Measurements from ENCODE around the gene COP1. TPM values are rescaled to one million over a fixed set of nuclear protein-coding genes. Genes with fewer than 3 reads are reported as not detected.

COP1 gene
- total and polyA plus RNA-seq, 4 experiments from 2014 or later = 38.4 to 45.1 (median 44.1) TPM

GRCh38 chr1:176187001-176187400 is 20.1 kb downstream of the COP1 start:
- DNase-seq = no peak
- intact Hi-C loops (cut with micrococcal nuclease) = no loop called here
- H3K4me1 Mint-ChIP-seq = peaks cover 43 to 69% (median 54%) of the 10 kb centered on the region in 4 donors
- Histone ChIP-seq H3K4me3 (ENCODE audit: low read length in 2 of 2) (no peak overlapping the region), H3K4me1 (ENCODE audit: insufficient read depth, low read length) (peaks cover 40% of the 10 kb centered on the region), H3K27ac (ENCODE audit: low read depth, low read length) (no peak overlapping the region), H3K9me3 (ENCODE audit: control insufficient read depth in 1 of 2, low read length in 2 of 2) (no peaks in the 10 kb centered on the region), H3K36me3 (ENCODE audit: insufficient read depth, low read length) (peaks cover 10% of the 10 kb centered on the region), H3K27me3 (ENCODE audit: insufficient read depth, low read length) (no peaks in the 10 kb centered on the region)
- H3K9me3 Mint-ChIP-seq = peaks cover 0 to 3% (median 0%) of the 10 kb centered on the region in 8 donors
- peak overlapping the region in 1 of 7 donors; percentile 65 for H3K27ac Mint-ChIP-seq
- peaks cover 16 to 24% of the 10 kb centered on the region in 2 donors for H3K36me3 Mint-ChIP-seq
- no peak overlapping the region for H3K4me3 Mint-ChIP-seq
- CTCF ChIA-PET (ENCODE audit: partially characterized antibody) = no interaction called here
- POLR2A ChIA-PET (ENCODE audit: partially characterized antibody) = no interaction called here
- H3K27me3 Mint-ChIP-seq = no peaks in the 10 kb centered on the region

- Histone ChIP-seq H3K27ac (ENCODE audit: low read depth, low read length) (no peak overlapping the region), H3K27me3 (ENCODE audit: insufficient read depth, low read length) (no peaks in the 10 kb centered on the region), H3K4me1 (ENCODE audit: insufficient read depth, low read length) (peaks cover 35% of the 10 kb centered on the region), H3K36me3 (ENCODE audit: insufficient read depth, low read length) (peaks cover 12% of the 10 kb centered on the region), H3K4me3 (ENCODE audit: low read length in 2 of 2) (no peak overlapping the region), H3K9me3 (ENCODE audit: control insufficient read depth in 1 of 2, low read length in 2 of 2) (no peaks in the 10 kb centered on the region)
- ChIA-PET POLR2A (ENCODE audit: partially characterized antibody) (no interaction called here), CTCF (ENCODE audit: partially characterized antibody) (no interaction called here)
- peak overlapping the region in 1 of 8 donors; percentile 36 for H3K4me3 Mint-ChIP-seq
- peaks cover 35 to 58% (median 42%) of the 10 kb centered on the region in 4 donors for H3K4me1 Mint-ChIP-seq
- intact Hi-C loops (cut with micrococcal nuclease) = no loop called here
- H3K9me3 Mint-ChIP-seq = peaks cover 0 to 1% (median 0%) of the 10 kb centered on the region in 8 donors
- H3K27ac Mint-ChIP-seq = peak overlapping the region in 5 of 7 donors; percentile 6 to 84 (median 41)
- peaks cover 28 to 43% of the 10 kb centered on the region in 2 donors for H3K36me3 Mint-ChIP-seq
- DNase-seq = no peak
- no peaks in the 10 kb centered on the region for H3K27me3 Mint-ChIP-seq
Measured at GRCh38 chr1:176183618-176184017, 23.5 kb downstream of the COP1 start.

GRCh38 chr1:176178316-176178715 is 28.8 kb downstream of the COP1 start:
- peaks cover 16% of the 10 kb centered on the region for H3K36me3 ChIP-seq (ENCODE audit: insufficient read depth, low read length)
- no peaks in the 10 kb centered on the region for H3K27me3 ChIP-seq (ENCODE audit: insufficient read depth, low read length)
- H3K9me3 Mint-ChIP-seq = no peaks in the 10 kb centered on the region
- no peak for DNase-seq
- ChIA-PET POLR2A (ENCODE audit: partially characterized antibody) (no interaction called here), CTCF (ENCODE audit: partially characterized antibody) (no interaction called here)
- no peak overlapping the region for H3K4me3 ChIP-seq (ENCODE audit: low read length in 2 of 2)
- no peak overlapping the region for H3K27ac ChIP-seq (ENCODE audit: low read depth, low read length)
- no peaks in the 10 kb centered on the region for H3K27me3 Mint-ChIP-seq
- H3K36me3 Mint-ChIP-seq = peaks cover 37 to 64% of the 10 kb centered on the region in 2 donors
- peaks cover 28 to 41% (median 34%) of the 10 kb centered on the region in 4 donors for H3K4me1 Mint-ChIP-seq
- peak overlapping the region in 2 of 8 donors; percentile 46 to 54 for H3K4me3 Mint-ChIP-seq
- no peaks in the 10 kb centered on the region for H3K9me3 ChIP-seq (ENCODE audit: control insufficient read depth in 1 of 2, low read length in 2 of 2)
- H3K27ac Mint-ChIP-seq = peak overlapping the region in 4 of 7 donors; percentile 27 to 81 (median 52)
- H3K4me1 ChIP-seq (ENCODE audit: insufficient read depth, low read length) = peaks cover 21% of the 10 kb centered on the region
- intact Hi-C loops (cut with micrococcal nuclease) = no loop called here

GRCh38 chr1:176177764-176178163 is 29.3 kb downstream of the COP1 start:
- Mint-ChIP-seq H3K4me1 (peaks cover 28 to 41% (median 33%) of the 10 kb centered on the region in 4 donors), H3K4me3 (peak overlapping the region in 3 of 8 donors; percentile 7 to 33 (median 13)), H3K36me3 (peaks cover 37 to 64% of the 10 kb centered on the region in 2 donors), H3K27me3 (no peaks in the 10 kb centered on the region), H3K9me3 (no peaks in the 10 kb centered on the region), H3K27ac (peak overlapping the region in 5 of 7 donors; percentile 10 to 77 (median 22))
- intact Hi-C loops (cut with micrococcal nuclease) = no loop called here
- Histone ChIP-seq H3K27me3 (ENCODE audit: insufficient read depth, low read length) (no peaks in the 10 kb centered on the region), H3K4me3 (ENCODE audit: low read length in 2 of 2) (no peak overlapping the region), H3K9me3 (ENCODE audit: control insufficient read depth in 1 of 2, low read length in 2 of 2) (no peaks in the 10 kb centered on the region), H3K27ac (ENCODE audit: low read depth, low read length) (no peak overlapping the region), H3K4me1 (ENCODE audit: insufficient read depth, low read length) (peaks cover 21% of the 10 kb centered on the region), H3K36me3 (ENCODE audit: insufficient read depth, low read length) (peaks cover 15% of the 10 kb centered on the region)
- CTCF ChIA-PET (ENCODE audit: partially characterized antibody) = no interaction called here
- DNase-seq = no peak
- POLR2A ChIA-PET (ENCODE audit: partially characterized antibody) = no interaction called here

GRCh38 chr1:176174108-176174507 is 33.0 kb downstream of the COP1 start:
- intact Hi-C loops (cut with micrococcal nuclease) = no loop called here
- no peaks in the 10 kb centered on the region for H3K27me3 ChIP-seq (ENCODE audit: insufficient read depth, low read length)
- peak overlapping the region in 2 of 7 donors; percentile 2 to 60 for H3K27ac Mint-ChIP-seq
- H3K4me3 ChIP-seq (ENCODE audit: low read length in 2 of 2) = no peak overlapping the region
- DNase-seq = no peak
- POLR2A ChIA-PET (ENCODE audit: partially characterized antibody) = no interaction called here
- H3K9me3 ChIP-seq (ENCODE audit: control insufficient read depth in 1 of 2, low read length in 2 of 2) = no peaks in the 10 kb centered on the region
- H3K4me1 ChIP-seq (ENCODE audit: insufficient read depth, low read length) = peaks cover 21% of the 10 kb centered on the region
- no peak overlapping the region for H3K4me3 Mint-ChIP-seq
- H3K36me3 Mint-ChIP-seq = peaks cover 43 to 63% of the 10 kb centered on the region in 2 donors
- CTCF ChIA-PET (ENCODE audit: partially characterized antibody) = no interaction called here
- peaks cover 0 to 3% (median 0%) of the 10 kb centered on the region in 8 donors for H3K9me3 Mint-ChIP-seq
- H3K4me1 Mint-ChIP-seq = peaks cover 27 to 38% (median 32%) of the 10 kb centered on the region in 4 donors
- no peaks in the 10 kb centered on the region for H3K27me3 Mint-ChIP-seq
- no peak overlapping the region for H3K27ac ChIP-seq (ENCODE audit: low read depth, low read length)
- peaks cover 10% of the 10 kb centered on the region for H3K36me3 ChIP-seq (ENCODE audit: insufficient read depth, low read length)

- Histone ChIP-seq H3K27me3 (ENCODE audit: insufficient read depth, low read length) (no peaks in the 10 kb centered on the region), H3K4me3 (ENCODE audit: low read length in 2 of 2) (no peak overlapping the region), H3K27ac (ENCODE audit: low read depth, low read length) (no peak overlapping the region), H3K4me1 (ENCODE audit: insufficient read depth, low read length) (peaks cover 12% of the 10 kb centered on the region), H3K9me3 (ENCODE audit: control insufficient read depth in 1 of 2, low read length in 2 of 2) (no peaks in the 10 kb centered on the region), H3K36me3 (ENCODE audit: insufficient read depth, low read length) (peaks cover 10% of the 10 kb centered on the region)
- DNase-seq = no peak
- Mint-ChIP-seq H3K27ac (no peak overlapping the region), H3K27me3 (no peaks in the 10 kb centered on the region), H3K9me3 (peaks cover 0 to 4% (median 0%) of the 10 kb centered on the region in 8 donors), H3K4me3 (no peak overlapping the region), H3K36me3 (peaks cover 51 to 62% of the 10 kb centered on the region in 2 donors), H3K4me1 (peaks cover 22 to 30% (median 24%) of the 10 kb centered on the region in 4 donors)
- CTCF ChIA-PET (ENCODE audit: partially characterized antibody) = interaction anchor here (1.5 kb wide), 1 partner anchor 13 kb away, joined by 5 read pairs; no protein-coding TSS in a partner anchor
- intact Hi-C loops (cut with micrococcal nuclease) = no loop called here
- POLR2A ChIA-PET (ENCODE audit: partially characterized antibody) = no interaction called here
Measured at GRCh38 chr1:176172215-176172614, 34.9 kb downstream of the COP1 start.

GRCh38 chr1:176167210-176167609 is 39.9 kb downstream of the COP1 start:
- H3K27me3 ChIP-seq (ENCODE audit: insufficient read depth, low read length) = no peaks in the 10 kb centered on the region
- H3K4me3 Mint-ChIP-seq = no peak overlapping the region
- H3K9me3 ChIP-seq (ENCODE audit: control insufficient read depth in 1 of 2, low read length in 2 of 2) = no peaks in the 10 kb centered on the region
- H3K36me3 Mint-ChIP-seq = peaks cover 48 to 54% of the 10 kb centered on the region in 2 donors
- H3K4me1 ChIP-seq (ENCODE audit: insufficient read depth, low read length) = no peaks in the 10 kb centered on the region
- POLR2A ChIA-PET (ENCODE audit: partially characterized antibody) = no interaction called here
- DNase-seq = no peak
- H3K27ac Mint-ChIP-seq = no peak overlapping the region
- peaks cover 13 to 33% (median 30%) of the 10 kb centered on the region in 4 donors for H3K4me1 Mint-ChIP-seq
- peaks cover 0 to 4% (median 0%) of the 10 kb centered on the region in 8 donors for H3K9me3 Mint-ChIP-seq
- no peak overlapping the region for H3K27ac ChIP-seq (ENCODE audit: low read depth, low read length)
- CTCF ChIA-PET (ENCODE audit: partially characterized antibody) = no interaction called here
- intact Hi-C loops (cut with micrococcal nuclease) = no loop called here
- H3K4me3 ChIP-seq (ENCODE audit: low read length in 2 of 2) = no peak overlapping the region
- peaks cover 4% of the 10 kb centered on the region for H3K36me3 ChIP-seq (ENCODE audit: insufficient read depth, low read length)
- no peaks in the 10 kb centered on the region for H3K27me3 Mint-ChIP-seq
